ENCODE measurements around the gene PLLP. TPM values are rescaled to one million over a fixed set of nuclear protein-coding genes. Genes with fewer than 3 reads are reported as not detected.

PLLP gene
- total RNA-seq, 1 experiment from 2014 or later: 2.8 TPM

DNA sequence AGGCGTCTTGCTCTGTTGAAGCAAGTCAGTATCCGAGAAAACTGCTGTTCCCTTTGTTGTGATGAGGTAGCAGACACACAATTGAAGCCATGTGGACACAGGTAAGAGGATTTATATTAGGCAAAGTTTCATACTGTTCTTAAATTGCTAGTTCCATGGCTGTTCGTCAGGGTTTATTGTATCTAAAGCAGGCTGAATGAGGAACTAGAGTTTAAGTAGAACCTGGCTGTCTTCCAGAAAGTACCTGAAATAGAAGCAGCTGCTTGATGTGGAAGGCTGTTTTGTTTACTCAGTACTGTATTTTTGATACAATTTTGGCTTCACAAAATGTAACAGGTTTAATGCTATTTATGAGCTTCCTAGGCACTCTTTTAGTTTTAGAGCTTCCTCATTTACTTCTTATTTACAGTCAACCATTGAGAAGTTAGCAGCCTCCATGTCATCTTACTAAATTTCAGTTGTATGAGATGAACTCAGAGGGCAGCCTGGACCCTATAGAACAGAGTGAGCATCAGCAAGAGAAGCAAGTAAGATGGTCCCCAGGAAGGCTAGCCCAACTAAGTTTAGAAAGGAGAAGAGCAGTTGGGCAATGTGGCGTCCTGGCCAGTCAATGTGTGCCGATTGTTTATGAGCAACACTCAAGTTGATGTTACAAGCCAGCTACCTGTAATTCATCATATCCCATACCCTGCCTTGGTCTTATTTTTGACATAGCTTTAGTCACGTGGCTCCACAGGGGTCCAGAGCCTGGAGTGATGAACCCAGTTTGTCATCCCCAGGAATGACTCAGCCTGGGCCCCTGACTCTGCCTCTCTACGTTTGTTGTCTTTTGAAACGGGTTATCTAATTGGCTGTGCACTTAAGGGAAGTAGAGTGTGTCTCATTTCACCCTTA is 49.1 kb downstream of the PLLP start:
- ChIA-PET CTCF (no interaction called here), POLR2A (ENCODE audit: unreplicated experiment) (interaction anchor here (0.7 kb wide), 1 partner anchor 14 kb away, joined by 3 read pairs; no protein-coding TSS in a partner anchor)
- Histone ChIP-seq H3K9me2 (ENCODE audit: insufficient read depth) (no peaks in the 10 kb centered on the region), H3K4me3 (no peak overlapping the region), H3K79me2 (ENCODE audit: low read depth) (no peaks in the 10 kb centered on the region), H3K4me1 (replicated peaks; ENCODE audit: insufficient read depth) (no peaks in the 10 kb centered on the region), H2AFZ (no peak overlapping the region), H4K20me1 (ENCODE audit: insufficient read depth) (no peaks in the 10 kb centered on the region), H3K9me3 (ENCODE audit: insufficient read depth, low read depth) (no peaks in the 10 kb centered on the region), H3K27ac (no peak overlapping the region), H3K27me3 (ENCODE audit: insufficient read depth, low read depth) (no peaks in the 10 kb centered on the region), H3K4me2 (no peak overlapping the region), H3K36me3 (ENCODE audit: low read depth) (peaks cover 29% of the 10 kb centered on the region; the same call in 1 of the 2 replicates), H3F3A (ENCODE audit: insufficient read depth, low read depth) (peaks cover 4% of the 10 kb centered on the region)
- intact Hi-C loops (cut with micrococcal nuclease; ENCODE audit: unreplicated experiment): no loop called here
- DNase-seq: no peak
- TF ChIP-seq, protein P1, sequence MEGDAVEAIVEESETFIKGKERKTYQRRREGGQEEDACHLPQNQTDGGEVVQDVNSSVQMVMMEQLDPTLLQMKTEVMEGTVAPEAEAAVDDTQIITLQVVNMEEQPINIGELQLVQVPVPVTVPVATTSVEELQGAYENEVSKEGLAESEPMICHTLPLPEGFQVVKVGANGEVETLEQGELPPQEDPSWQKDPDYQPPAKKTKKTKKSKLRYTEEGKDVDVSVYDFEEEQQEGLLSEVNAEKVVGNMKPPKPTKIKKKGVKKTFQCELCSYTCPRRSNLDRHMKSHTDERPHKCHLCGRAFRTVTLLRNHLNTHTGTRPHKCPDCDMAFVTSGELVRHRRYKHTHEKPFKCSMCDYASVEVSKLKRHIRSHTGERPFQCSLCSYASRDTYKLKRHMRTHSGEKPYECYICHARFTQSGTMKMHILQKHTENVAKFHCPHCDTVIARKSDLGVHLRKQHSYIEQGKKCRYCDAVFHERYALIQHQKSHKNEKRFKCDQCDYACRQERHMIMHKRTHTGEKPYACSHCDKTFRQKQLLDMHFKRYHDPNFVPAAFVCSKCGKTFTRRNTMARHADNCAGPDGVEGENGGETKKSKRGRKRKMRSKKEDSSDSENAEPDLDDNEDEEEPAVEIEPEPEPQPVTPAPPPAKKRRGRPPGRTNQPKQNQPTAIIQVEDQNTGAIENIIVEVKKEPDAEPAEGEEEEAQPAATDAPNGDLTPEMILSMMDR (conservative IDR thresholded peaks at IDR 0.05): no peak
- TF ChIP-seq EZH2 (IDR thresholded peaks at IDR 0.05; ENCODE audit: low read depth): no peak
- BruUV-seq (replicated peaks): no TSS peak

GRCh38 chr16:57234707-57235092 is 49.8 kb downstream of the PLLP start:
- Histone ChIP-seq H3K27ac (no peak overlapping the region), H4K20me1 (ENCODE audit: insufficient read depth) (no peaks in the 10 kb centered on the region), H3F3A (ENCODE audit: insufficient read depth, low read depth) (peaks cover 4% of the 10 kb centered on the region), H3K4me2 (no peak overlapping the region), H3K4me1 (replicated peaks; ENCODE audit: insufficient read depth) (no peaks in the 10 kb centered on the region), H3K79me2 (ENCODE audit: low read depth) (no peaks in the 10 kb centered on the region), H3K36me3 (ENCODE audit: low read depth) (peaks cover 31% of the 10 kb centered on the region; the same call in 1 of the 2 replicates), H3K4me3 (no peak overlapping the region), H3K9me3 (ENCODE audit: insufficient read depth, low read depth) (no peaks in the 10 kb centered on the region), H2AFZ (no peak overlapping the region), H3K9me2 (ENCODE audit: insufficient read depth) (no peaks in the 10 kb centered on the region), H3K27me3 (ENCODE audit: insufficient read depth, low read depth) (no peaks in the 10 kb centered on the region)
- ChIA-PET POLR2A (ENCODE audit: unreplicated experiment) (no interaction called here), CTCF (no interaction called here)
- no peak for DNase-seq
- TF ChIP-seq EZH2 (IDR thresholded peaks at IDR 0.05; ENCODE audit: low read depth): no peak
- TF ChIP-seq, protein P1 (conservative IDR thresholded peaks at IDR 0.05): no peak
- no TSS peak for BruUV-seq (replicated peaks)
- intact Hi-C loops (cut with micrococcal nuclease; ENCODE audit: unreplicated experiment): no loop called here

GRCh38 chr16:57233944-57234706 is 50.3 kb downstream of the PLLP start:
- ChIA-PET POLR2A (ENCODE audit: unreplicated experiment) (no interaction called here), CTCF (no interaction called here)
- Histone ChIP-seq H3K4me1 (replicated peaks; ENCODE audit: insufficient read depth) (no peaks in the 10 kb centered on the region), H3K4me3 (no peak overlapping the region), H3F3A (ENCODE audit: insufficient read depth, low read depth) (peaks cover 4% of the 10 kb centered on the region), H4K20me1 (ENCODE audit: insufficient read depth) (no peaks in the 10 kb centered on the region), H3K27ac (no peak overlapping the region), H3K9me3 (ENCODE audit: insufficient read depth, low read depth) (no peaks in the 10 kb centered on the region), H3K36me3 (ENCODE audit: low read depth) (peaks cover 30% of the 10 kb centered on the region; the same call in 1 of the 2 replicates), H3K27me3 (ENCODE audit: insufficient read depth, low read depth) (no peaks in the 10 kb centered on the region), H2AFZ (no peak overlapping the region), H3K9me2 (ENCODE audit: insufficient read depth) (no peaks in the 10 kb centered on the region), H3K79me2 (ENCODE audit: low read depth) (no peaks in the 10 kb centered on the region), H3K4me2 (no peak overlapping the region)
- no TSS peak for BruUV-seq (replicated peaks)
- intact Hi-C loops (cut with micrococcal nuclease; ENCODE audit: unreplicated experiment): no loop called here
- DNase-seq: no peak
- TF ChIP-seq, protein P1 (conservative IDR thresholded peaks at IDR 0.05): no peak
- TF ChIP-seq EZH2 (IDR thresholded peaks at IDR 0.05; ENCODE audit: low read depth): no peak
